Effector CD8-positive, alpha-beta T cell (primary cell): ENCODE results near the gene CHRM4.

Experiments used
- DNase-seq: peaks from one replicate; lab custom pipeline; 2025; lab: John Stamatoyannopoulos, UW

The CHRM4 gene

DNA sequence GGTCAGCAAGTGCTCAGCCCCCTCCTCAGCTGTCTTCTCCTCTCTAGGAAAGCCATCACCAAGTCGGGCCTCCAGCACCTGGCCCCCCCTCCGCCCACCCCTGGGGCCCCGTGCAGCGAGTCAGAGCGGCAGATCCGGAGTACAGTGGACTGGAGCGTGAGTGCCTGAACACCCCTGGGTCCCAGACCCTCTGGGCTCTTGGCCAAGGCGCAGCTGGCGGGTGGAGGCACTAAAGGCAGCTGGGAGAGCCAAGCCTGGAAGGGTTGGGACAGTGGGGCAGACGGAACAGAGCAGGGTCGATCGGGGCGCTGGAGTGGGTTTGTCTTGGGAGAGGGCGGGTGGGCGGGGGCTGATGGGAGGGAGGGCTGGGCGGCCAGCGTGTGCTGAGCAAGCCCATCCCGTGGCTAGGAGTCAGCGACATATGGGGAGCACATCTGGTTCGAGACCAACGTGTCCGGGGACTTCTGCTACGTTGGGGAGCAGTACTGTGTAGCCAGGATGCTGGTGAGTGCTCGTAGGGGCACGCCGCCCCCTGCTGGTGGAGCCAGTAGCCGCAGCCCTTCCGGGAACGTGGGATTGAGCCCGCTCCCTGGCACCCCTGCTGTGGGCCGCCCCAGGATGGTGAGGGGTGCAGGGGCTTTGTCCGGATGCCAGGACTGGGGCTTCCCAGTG, 24.2 kb downstream of the CHRM4 start:
- peak; percentile 73 for DNase-seq

DNA sequence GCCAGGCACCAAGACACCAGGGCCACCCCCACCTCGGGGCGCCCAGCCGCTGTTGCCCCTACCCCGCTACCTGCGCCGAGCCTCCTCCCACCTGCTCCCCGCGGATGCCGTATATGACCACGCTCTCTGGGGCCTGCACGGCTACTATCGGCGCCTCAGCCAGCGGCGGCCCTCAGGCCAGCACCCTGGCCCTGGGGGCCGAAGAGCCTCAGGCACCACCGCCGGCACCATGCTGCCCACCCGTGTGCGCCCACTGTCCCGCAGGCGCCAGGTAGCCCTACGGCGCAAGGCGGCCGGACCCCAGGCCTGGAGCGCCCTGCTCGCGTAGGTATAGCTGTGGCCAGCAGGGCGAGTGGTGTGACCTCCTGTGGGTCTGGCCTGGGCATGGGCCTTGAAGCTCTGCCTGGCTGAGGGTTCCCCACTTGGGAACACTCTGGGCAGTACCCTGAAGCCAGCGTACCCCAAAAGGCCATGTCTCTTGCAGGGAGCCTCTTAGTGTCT, 24.9 kb downstream of the CHRM4 start:
- DNase-seq: no peak

DNA sequence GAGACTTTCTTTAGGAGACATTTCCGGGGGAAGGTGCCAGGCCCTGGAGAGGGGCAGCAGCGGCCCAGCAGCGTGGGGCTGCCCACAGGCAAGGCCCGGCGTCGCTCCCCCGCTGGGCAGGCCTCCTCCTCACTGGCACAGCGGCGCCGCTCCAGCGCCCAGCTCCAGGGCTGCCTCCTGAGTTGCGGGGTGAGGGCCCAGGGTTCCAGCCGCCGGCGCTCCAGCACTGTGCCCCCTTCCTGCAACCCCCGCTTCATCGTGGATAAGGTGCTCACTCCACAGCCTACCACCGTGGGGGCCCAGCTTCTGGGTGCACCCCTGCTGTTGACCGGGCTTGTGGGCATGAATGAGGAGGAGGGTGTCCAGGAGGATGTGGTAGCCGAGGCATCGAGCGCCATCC, 25.3 kb downstream of the CHRM4 start:
- DNase-seq: no peak

DNA sequence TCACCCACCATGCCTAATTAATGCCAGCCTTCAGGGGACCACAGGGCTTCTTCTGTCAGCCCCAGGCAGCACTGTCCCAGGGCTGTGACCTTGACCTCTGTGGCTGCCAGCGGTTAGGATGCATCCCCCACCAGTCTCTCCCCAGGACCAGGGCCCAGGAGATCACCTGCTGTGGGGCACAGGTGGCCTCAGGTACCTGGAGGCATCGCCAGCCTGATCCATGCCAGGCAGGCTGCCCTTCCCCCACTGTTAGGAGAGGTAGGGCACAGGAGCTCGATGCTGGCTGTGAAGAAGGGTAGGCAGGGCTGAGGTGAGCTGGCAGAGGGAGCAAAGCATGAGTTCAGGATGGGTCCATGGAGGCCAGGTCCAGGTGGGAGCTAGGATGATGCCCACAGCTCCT, 26.8 kb downstream of the CHRM4 start:
- DNase-seq: no peak

DNA sequence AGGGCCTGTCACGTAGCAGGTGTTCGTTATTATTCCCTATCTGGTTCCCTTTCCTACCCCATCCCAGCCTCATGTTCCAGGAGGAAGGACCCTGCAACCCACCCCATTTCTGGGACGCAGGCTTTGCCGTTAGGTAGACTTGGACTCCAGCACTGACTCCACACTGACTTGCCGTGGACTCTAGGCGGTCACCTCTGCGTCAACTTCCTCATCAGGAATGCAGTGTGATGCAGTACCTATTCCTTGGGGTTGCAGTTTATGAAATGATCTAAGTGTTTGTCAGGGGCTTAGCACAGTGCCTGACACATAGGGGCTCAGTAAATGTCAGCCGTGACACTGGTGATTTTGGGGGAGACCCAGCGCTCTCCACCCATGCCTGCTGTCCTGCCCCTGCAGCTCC, 27.5 kb downstream of the CHRM4 start:
- no peak for DNase-seq

DNA sequence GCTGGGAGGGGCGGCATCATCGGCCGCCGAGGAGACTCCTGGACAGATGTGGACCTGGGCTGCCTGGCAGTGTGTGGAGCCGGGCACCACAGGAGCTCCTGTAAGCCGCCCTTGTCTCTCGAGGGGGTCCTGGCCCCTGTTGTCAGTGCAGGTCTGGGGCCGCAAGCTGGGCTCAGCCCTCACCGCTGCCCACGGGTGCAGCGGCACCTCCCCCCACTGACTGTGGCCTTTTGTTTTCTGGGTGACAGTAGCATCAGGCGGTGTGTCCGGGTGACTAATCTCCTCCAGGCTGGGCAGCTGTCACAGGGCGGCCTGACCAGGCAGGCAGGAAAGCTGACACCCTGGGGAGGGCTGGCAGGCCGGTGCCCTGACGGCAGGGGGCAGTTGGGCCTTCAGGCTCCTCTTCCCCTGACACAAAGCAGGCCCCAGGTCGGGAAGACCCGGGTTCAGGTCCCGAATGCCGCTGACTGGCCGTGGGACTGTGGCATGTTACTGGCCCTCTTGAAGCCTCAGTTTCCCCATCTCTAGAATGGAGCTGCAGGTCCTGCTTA, 28.0 kb downstream of the CHRM4 start:
- no peak for DNase-seq

DNA sequence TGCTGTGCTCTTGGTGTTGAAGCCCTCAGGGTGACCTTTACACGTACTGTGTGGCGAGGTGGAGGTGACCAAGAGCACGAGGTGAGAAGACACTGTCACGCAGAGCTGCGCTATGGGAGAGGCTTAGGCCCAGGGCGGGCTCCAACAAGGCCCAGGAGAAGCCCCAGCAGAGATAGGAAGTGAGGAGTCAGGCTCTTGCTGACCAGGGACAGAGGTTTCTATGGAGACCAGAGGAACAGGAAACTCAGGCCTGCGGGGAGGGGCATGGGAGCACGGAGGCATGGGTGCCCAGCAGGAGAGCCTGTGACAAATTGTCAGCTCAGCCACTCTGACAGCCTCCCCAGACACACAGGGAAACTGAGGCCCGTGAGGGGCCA, 28.6 kb downstream of the CHRM4 start:
- no peak for DNase-seq

DNA sequence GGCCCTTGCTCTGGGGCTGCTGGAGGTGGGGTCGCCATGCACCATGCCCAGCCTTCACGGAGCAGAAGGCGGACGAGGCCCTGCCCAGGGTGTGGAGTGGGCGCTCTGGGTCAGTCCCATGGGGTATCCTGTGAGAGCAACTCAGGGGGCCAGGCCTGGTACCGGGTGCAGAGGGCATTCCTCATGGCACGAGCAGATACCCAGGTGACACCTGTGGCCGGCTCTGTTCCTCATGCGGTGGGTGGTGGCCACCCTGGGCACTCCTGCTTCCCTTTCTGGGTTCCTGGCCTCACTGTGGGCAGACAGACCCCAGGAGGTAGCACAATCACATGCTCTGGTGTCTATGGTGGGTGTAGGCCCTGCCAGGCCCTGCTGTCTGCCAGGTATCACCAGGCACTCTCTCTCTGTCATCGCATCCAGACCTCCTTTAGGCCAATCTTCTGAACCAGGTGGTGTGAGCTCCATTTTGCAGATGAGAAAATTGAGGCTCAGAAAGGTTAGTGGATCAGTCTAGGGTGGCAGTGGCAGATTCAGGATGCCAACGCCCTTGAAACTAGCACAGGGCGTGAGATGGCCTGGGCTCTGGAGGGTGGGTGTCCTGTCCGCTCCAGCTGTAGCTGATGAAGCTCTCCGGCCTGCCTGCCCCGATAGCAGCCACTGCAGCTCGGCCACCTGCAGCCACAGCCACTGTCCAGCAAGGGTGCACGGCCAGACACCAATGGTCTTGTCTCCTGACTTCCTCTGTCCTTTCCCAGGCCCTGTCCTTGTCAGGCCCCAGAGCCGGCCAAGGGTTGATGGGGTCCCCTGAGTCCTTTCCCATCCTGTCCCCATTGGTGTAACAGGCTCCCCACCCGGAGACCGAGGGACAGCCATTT, 29.2 kb downstream of the CHRM4 start:
- no peak for DNase-seq

DNA sequence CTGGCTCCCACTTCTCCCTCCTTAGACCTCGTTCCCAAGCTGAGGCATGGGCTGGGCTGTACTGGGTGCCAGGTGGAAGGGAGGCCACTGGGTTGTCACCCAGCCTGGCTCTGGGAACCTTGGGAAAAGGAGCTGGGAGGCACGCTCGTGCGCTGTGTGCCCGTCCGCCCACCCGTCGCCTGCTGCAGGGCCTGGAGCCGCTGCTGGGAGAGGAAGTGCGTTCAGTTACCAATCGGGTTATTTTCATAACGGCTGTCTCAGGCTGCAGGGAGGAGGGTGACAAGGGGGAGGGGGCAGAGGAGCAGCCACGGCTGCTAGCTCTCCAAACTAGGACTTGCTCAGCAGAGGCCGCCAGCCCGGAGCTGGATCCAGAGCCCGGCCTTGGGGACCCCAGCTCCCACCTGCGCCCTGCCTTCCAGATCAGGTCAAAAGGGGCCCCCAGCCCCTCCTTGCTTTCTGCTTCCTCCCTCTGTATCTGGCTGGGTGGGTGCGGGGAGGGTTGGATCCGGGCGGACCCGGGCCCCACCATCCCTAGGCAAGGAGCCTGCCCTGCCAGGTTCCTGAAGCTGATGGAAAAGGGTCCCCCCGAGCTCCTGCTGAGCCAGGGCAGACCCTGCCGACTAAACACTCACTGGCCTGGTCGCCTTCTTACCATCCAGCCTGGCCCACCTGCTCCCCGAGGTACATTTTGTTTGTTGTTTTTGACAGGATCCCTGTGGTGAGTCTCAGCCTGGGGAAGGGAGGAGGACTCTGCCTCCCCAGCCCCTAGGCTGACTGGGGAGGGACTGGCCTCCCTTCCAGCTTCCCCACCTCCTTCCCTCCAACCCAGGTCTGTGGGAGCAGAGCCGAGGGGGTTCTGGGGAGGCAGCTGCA, 30.1 kb downstream of the CHRM4 start:
- peak; percentile 33 for DNase-seq

DNA sequence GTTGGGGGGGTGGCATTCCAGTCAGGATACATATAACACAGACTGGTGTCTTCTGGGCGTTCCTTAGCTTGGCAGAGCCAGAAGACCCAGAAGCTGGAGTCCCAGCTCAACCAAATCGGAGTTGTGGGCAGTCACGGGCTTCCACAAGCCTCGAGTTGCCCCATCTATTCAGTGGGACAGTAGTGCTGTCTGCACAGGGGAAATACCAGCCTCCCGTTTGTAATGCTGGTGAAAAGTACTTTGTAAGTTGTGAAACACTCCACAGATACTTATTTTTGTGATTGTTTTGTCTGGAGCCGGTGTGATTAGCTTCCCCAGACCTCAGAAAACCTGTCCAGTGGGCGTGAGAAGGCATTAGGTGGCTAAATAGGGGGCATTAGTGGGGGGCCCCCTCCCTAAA, 30.7 kb downstream of the CHRM4 start:
- no peak for DNase-seq

DNA sequence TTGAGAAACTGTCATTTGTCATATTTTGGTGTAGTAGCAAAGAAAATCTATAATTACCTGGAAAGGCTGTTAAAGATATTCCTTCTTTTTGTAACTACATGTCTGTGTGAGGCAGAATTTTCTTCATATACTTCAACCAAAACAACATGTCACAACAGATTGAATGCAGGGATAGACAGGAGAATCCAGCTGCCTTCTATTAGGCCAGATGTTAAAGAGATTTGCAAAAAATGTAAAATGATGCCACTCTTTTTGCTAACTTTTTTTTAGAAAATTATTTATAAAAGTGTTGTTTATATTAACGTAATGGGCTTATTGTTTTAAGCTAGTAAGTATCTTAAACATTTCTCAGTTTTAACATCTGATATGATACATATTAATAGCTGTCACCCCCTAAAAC, 31.6 kb downstream of the CHRM4 start:
- no peak for DNase-seq

DNA sequence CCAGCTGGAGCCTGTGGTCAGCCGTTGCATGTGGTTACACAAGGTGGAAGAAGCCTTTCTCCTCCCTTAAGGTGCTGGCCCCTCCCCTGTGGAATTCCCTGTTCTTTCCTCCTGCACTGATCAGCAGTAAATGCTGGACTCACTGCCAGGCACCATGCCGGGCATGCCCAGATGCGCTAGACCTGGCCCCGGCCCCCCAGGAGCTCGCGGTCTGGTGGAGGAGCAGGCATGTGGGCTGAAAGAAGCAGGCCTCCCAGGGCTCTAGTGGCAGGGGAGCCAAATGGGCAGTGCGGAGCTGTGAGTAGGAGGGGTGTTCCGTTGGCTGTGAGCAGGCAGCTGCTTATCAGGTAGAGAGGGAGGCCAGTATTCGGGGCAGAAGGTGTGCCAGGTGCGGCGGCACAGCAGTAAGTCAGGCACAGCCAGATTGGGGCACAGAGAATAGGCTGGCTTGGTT, 34.1 kb downstream of the CHRM4 start:
- DNase-seq: no peak

DNA sequence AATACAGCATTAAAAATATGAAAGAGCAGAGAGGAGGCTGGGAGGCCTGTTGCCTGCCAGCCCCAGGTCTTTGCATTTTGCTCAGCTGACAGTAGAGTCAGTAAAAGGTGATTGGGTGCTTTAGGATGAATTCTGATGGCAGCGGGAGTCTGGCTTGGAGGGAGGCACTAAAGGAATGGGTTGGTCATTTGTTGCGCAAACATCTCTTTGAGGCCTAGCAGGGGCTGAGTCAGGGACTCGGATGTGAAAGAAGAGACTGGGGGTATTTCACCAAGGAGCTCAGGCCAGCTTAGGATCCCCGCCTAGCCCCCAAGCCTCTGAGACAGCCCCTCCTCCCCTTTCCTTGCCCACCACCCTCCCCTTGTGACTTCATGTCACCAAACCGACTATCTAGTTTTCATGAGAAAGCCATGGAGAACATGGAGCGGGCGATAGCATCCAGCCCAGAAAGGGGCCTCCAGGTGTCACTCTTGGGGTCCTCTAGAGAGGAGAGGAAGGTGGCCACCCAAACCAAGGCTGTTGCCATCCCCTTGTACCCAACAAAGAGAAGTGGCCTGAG, 34.6 kb downstream of the CHRM4 start:
- DNase-seq: no peak

DNA sequence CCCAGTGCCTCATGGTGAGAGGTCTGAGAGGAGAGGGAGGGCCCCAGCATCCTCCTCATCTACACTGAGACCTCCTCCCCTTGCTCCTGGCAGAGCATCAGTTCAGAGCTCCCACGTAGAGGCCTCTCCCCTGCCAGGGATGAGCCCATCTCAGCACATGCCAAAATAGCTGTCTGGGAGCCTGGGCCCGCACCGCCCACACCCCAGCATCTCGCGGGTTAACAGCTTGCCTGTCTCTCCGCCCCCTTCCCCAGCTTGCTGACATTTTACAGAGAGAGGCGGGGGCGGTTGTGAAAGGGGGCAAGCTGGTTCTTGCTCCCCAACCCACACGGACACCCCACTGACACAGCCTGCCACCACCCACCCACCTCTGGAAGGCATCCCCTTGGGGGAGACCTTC, 37.9 kb downstream of the CHRM4 start:
- no peak for DNase-seq

DNA sequence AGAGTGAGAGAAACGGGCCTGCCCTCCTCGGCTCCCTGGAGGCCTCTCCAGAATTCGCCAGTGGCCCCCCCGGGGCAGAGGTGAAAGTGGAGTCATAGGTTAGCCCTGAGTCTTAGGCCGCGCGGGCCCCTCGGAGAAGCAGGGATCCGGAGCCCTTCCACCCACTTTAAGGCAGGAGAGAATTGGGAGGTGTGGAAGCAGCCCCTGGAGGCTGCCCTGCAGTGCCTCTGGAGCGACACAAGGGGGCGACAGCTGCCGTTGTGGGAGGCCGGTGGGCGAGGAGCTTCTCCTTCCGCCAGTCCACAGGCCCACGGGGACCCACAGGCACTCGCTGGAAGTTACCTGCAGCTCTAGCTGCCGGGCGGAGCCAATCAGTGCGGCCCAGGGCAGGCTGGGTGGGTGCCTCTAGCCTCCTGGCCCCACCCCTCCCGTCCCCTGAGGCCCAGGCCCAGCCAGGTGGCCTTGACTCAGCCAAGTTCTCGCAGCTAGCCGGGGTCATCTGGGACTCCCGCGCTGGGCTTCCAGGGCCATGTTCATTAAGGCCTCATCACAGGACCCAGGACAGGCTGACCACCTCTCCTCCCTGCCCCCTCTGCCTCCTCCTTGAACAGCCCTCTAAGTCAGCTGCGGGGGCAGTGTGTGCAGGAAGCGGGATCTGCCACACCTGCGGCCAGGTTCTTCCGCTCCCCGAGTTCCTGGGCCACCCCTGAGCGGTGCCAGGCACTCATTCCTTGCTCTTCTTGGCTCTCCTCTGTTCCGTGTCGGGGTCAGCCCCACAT, 39.3 kb downstream of the CHRM4 start:
- peak; percentile 75 for DNase-seq

DNA sequence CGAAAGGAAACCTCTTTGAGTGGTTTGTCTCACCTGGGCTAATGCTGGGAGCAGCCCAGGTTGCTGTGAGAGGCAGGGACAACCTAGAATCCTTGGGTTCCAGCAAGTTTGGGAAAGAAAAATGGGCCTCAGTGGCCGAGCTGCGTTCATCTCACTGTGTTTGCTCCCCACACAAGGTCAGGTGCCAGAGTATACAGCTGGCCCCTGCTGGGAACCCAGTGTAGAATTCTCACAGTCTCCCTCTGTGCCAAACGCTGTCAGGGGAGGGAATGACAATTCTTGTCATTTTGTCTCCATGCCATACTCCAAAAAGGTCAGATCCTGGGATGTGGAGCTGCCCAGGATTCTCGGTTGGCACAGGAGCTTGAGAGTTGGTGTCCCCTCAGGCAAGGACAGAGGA, 40.0 kb downstream of the CHRM4 start:
- no peak for DNase-seq

DNA sequence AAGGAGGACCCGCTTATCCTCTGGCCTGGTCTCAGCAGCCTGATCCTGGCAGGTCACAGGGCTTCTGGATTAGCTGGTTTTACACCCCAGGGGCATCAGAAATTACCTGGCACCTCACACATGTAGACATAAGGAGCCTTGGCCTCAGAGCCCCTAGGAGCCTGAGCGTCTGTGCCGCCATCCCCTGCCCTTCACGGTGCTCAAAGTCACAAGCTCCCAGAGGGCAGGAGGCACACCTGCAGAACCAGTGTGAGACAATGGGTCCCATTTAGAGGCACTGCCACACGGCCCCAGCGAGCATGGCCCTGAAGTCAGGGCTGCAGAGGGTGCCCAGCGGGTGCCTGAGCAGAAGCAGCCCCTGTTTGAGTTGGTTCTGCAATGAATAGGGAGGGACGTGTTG, 40.4 kb downstream of the CHRM4 start:
- no peak for DNase-seq

DNA sequence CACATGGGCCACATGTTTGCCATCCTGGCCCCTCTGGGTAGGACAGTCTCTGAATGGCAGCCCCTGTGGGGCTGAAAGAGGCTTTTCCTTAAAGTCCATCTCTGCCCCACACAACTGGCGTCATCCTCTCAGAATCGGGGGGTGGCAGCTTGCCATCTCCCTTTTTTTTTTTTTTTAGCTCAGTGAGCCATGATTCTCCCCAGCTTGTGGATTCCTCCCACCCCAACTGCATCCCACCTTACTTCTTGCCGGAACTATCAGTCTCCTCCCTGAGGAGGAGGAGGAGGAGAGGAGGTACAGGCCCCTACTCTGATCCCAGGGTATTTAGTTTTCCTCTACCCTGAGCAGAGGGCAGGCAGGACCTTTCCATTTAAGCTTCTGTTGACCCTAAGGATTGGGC, 40.9 kb downstream of the CHRM4 start:
- DNase-seq: no peak

DNA sequence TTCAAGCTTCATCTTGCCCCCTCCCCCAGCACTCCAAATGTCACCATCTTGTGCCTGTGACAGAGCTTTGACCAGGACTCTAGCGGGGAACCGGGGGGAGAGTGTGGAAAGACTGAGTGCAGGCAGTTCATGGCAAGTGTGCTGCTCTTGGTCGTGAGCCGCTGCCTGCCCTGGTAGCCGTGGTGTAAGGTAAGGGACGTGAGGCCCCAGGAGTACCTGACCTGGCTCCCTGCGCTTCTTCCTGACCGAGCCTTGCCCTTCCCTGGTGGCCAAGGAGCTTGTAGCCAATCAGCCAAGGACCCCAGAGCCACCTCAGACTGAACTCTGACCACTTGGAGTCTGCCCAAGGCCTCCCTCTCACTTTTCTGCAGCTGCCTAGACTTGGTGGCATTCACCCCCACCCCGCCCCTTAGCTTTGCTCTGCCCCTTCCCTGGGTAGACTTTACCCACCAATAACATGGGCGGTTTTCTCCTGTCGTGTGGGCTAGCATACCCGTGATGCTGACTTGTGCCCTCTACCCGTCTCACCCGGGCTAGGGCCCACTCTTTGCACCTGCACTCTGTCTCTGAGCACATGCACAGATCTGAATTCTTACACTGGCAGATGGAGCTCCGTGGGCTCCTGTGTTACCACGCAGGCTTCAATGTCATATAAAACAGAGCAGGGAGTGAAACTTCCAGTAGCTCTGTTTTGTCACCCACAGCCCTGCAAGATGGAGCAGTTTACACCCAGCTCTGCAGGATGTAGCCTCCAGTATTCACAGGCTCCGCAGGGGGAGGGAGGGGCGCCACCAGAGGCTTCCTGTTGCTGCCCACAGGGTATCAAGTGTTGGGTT, 42.8 kb downstream of the CHRM4 start:
- DNase-seq: peak; percentile 21
